Epithelial cell of proximal tubule (primary cell): ENCODE measurements around the gene IMPACT. TPM values are rescaled to one million over a fixed set of nuclear protein-coding genes. Genes with fewer than 3 reads are reported as not detected.

Source experiments
- DNase-seq: peaks from one replicate; pipeline ENCODE4 v3.0.0-alpha.2; 2011; ENCODE audit warnings: low read depth
- H3K4me3 ChIP-seq: 2 replicates; pipeline ENCODE4 v1.5.1; 2011; ENCODE audit warnings: low read depth, mild to moderate bottlenecking, low read length
- total RNA-seq: library from RNA; depleted of rRNA; stranded (reverse); fragments of >200 nt; gene quantifications from 2 replicates; pipeline ENCODE4 v1.2.3, GENCODE V29; 2015
- TF ChIP-seq, protein P1 (sequence below): conservative IDR thresholded peaks from 2 replicates; pipeline ENCODE4 v1.5.1; 2012; ENCODE audit warnings: low read depth, mild to moderate bottlenecking, low read length

Gene IMPACT
- total RNA-seq, 1 donor from 2014 or later = 15.5 TPM

GRCh38 chr18:24436939-24437338 lies 10.5 kb downstream of the IMPACT start:
- no peak for DNase-seq
- TF ChIP-seq, protein P1, sequence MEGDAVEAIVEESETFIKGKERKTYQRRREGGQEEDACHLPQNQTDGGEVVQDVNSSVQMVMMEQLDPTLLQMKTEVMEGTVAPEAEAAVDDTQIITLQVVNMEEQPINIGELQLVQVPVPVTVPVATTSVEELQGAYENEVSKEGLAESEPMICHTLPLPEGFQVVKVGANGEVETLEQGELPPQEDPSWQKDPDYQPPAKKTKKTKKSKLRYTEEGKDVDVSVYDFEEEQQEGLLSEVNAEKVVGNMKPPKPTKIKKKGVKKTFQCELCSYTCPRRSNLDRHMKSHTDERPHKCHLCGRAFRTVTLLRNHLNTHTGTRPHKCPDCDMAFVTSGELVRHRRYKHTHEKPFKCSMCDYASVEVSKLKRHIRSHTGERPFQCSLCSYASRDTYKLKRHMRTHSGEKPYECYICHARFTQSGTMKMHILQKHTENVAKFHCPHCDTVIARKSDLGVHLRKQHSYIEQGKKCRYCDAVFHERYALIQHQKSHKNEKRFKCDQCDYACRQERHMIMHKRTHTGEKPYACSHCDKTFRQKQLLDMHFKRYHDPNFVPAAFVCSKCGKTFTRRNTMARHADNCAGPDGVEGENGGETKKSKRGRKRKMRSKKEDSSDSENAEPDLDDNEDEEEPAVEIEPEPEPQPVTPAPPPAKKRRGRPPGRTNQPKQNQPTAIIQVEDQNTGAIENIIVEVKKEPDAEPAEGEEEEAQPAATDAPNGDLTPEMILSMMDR = no peak
- H3K4me3 ChIP-seq = no peak overlapping the region

GRCh38 chr18:24443870-24444269 lies 17.4 kb downstream of the IMPACT start:
- no peak for DNase-seq
- H3K4me3 ChIP-seq = no peak overlapping the region
- TF ChIP-seq, protein P1 = no peak

- no peak for DNase-seq
- TF ChIP-seq, protein P1 = no peak
- H3K4me3 ChIP-seq = no peak overlapping the region
Measured at GRCh38 chr18:24446453-24446852, 20.0 kb downstream of the IMPACT start.

DNA sequence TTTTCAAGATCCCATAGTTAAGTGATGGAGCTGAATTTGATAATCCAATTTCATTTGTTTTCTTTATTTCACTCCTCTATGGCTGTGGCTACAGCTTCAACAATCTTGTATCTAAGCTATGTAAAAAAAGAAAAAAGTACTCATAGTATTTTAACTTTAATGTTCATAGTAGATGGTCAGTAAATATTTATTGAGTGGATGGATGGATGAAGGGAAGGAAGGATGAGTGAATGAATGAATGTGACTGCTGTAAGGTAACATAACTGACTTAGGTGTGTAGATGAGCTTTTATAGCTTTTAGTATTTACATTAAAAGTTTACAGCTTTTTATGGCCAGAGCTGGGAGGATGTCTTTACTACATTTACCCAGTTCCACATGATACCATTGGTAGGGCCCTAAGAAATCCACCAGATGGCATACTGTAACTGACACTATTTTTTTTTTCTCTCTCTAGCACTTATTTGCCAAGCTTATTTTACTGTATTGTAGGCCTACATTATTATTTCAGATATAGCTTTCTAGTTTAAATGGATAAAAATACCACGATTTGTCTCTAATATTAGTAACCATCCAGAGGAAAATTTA lies 20.6 kb downstream of the IMPACT start:
- TF ChIP-seq, protein P1 = peak; percentile 44
- H3K4me3 ChIP-seq = no peak overlapping the region
- DNase-seq = no peak

DNA sequence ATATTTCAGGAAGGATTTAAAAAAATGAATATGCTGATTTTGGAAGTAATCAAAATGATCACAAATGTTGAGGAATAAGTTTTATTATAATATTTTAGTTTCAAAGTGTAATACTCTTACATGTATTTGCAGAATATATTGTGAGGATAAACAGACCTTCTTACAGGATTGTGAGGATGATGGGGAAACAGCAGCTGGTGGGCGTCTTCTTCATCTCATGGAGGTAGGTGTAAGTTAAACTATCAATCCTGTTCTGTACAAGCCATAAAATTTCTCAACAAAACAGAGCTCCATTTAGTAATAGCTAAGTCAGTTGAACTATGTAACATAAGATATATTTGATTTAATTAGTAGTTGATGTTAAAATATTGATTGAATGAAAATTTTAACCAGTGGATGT lies 21.5 kb downstream of the IMPACT start:
- no peak for DNase-seq
- no peak overlapping the region for H3K4me3 ChIP-seq
- TF ChIP-seq, protein P1 = no peak

- no peak overlapping the region for H3K4me3 ChIP-seq
- TF ChIP-seq, protein P1 = no peak
- no peak for DNase-seq
Measured at GRCh38 chr18:24456549-24456948, 30.1 kb downstream of the IMPACT start.

- TF ChIP-seq, protein P1 = no peak
- H3K4me3 ChIP-seq = no peak overlapping the region
- no peak for DNase-seq
Measured at GRCh38 chr18:24459772-24460171, 33.3 kb downstream of the IMPACT start.
